ENCODE measurements around the gene HOXB6.

HOXB6 gene

GRCh38 chr17:48579471-48579759 lies 25.4 kb downstream of the HOXB6 start:
- DNase-seq (ENCODE audit: low spot score): no peak

DNA sequence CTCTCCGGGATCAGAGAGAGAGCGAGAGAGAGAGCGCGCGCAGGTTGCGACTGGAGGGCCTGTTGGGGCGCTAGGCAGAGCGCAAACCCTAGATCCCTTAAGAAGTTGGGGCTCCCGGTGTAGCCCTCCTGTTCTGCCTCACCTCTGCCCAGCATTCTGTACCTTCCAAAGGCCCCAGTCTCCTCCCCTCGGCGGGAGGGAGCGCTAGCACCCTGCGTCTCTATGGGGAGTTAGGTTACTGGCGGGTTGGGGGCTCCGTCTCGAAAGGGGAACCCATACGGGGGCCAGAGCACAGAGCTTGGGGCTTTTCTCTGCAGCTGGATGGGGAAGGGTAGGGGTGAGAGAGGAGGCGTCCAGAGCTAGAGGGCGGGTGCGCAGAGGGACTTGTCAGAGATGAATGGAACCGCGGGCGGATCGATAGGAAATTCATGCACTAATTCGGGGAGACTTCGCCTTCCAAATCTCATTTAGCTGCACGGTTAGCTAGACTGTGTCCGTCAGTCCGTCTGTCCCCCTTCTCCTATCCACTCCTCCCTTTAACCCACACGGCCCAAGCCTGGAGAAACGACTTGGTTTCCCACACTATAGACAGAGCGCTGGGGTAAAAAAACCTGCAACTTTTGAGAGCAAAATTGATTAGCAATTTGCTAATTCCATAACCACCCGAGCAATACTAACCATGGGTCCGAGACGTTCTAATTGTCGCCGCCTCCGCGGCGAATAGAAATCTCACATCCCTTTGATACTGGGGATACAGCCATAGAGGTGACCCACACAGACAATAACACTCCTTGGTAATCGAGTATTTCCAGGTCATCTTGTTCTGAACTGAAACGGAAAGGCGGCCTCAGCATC lies 25.9 kb downstream of the HOXB6 start:
- DNase-seq (ENCODE audit: low spot score): no peak

GRCh38 chr17:48577946-48578615 lies 26.7 kb downstream of the HOXB6 start, which contains the start of gene HOXB4:
HOXB4 (minus strand) TSS chr17:48578350; CDS start chr17:48578319, 31 bp downstream.
- DNase-seq (ENCODE audit: low spot score): no peak

GRCh38 chr17:48577330-48577945 lies 27.3 kb downstream of the HOXB6 start:
- no peak for DNase-seq (ENCODE audit: low spot score)

DNA sequence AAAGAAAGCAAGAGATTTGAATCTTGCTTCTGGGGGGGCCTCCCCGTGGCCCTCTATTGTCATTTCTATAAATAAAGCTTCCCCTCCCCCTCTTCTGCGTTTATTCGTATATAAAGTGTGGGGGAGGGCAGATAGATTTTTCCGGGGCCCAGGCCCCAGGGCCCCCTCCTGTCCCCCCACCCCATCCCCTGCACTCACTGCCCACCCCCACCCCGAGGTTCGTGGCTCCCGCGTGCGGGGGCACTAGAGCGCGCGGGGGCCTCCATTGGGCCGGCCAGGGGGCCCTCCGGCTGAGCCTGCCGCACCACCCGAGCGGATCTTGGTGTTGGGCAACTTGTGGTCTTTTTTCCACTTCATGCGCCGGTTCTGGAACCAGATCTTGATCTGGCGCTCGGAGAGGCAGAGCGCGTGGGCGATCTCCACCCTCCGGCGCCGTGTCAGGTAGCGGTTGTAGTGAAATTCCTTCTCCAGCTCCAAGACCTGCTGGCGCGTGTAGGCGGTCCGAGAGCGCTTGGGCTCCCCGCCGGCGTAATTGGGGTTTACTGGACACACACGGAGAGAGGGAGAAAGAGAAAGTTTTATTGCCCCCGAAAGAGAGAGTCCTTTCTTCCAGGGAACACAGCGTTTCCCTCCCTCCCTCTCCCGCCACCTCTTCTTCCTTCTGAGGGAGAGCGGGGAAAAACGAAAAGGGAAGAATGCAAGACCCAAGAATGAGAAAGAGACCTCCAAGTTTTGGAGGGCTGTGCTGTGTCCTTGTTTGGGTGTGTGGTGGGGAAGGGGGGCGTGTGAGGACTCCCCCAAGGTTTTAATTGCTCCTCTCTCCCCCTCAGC lies 28.1 kb downstream of the HOXB6 start:
- DNase-seq (ENCODE audit: low spot score): no peak

- DNase-seq (ENCODE audit: low spot score): no peak
Measured at GRCh38 chr17:48575673-48576478, 28.9 kb downstream of the HOXB6 start.

- no peak for DNase-seq (ENCODE audit: low spot score)
Measured at GRCh38 chr17:48575066-48575582, 29.7 kb downstream of the HOXB6 start.

DNA sequence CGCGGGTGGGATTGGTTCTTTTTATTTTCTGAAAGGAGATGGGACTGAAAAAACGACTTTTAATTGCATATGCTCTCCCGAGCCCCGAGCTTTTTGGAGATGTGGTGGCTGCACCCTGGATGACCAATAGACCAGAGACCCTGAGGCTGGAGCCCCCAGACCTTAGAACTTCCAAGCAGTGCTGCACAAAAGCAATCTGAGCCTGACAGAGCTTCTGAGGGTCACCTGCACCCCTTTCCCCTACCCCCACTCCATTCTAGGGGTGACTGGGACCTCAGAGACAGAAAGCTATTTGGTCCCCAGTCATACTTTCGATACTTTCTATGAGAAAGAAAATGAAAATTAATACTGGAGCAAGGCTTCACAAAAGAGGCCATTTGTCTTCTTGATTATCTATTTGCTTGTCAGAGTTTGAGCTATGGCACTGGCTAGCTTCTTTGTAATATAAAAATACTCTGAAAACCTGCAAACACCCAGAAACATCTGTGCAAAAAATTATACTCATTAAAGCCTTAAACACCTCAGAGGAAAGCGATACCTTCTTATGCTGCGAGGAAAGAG lies 30.2 kb downstream of the HOXB6 start:
- no peak for DNase-seq (ENCODE audit: low spot score)

DNA sequence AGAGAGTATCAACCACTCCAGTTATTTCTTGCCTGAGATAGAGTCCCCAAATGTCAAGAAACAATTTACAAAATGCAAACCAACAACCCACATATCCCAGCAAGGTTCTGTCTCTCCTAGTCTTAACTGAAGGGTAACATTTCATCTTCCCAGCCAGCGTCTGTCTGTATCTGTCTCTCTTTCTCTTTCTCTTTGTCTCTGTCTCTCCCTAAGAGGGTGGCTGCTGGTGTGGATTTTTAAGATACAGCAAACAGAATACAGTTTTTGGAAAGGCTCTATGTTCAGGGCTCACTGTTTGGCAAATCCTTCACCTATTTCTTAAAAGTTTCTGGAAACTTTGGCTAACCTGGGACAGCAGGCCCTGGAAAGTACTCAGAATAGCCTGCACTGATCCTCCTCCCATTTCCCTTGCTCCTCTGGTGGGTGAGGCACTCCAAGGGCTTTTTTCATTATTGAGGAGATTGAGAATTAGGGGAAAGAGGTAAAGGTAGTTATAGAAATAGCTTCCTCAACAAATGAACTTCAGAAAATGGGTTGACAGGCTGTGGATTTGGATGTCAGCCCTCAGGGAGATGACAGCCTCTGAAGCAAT lies 32.9 kb downstream of the HOXB6 start:
- DNase-seq (ENCODE audit: low spot score): no peak

DNA sequence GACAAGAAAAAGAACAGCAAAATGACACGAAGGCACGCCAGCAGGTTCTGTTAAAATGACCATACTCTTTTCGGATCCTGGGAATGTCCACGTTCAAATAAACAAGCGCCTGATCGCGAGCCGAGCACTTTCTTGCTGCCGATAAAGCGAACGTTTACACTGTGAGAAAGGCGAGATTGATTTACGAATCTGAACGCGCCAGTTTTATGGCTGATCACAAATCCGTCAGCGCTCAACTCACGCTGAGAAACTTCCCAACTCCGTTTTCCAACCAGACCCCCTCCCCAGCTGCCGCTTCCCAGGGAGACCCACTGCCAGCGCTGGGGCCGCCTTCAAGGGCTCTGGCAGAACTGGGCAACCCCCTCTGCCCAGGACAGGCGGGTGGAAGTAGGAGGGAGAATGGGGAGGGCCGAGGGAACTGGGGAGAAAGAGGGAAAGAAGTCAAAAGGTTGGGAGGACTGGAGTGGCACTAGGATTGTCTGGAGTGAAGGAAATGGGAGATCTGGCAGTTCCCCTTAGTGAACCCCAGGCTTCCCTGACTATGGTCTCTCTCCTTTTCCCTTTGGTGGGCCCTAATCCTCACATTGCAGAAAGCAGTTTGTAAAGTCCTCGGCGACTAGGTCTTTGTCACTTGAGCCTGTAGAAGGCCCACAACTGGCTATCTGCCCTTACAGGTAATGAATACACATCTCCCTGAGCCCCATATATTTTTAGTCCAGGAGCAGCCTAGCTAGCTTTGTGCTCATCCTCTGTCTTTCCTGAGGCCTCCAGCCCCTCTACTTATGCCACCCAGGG lies 33.6 kb downstream of the HOXB6 start:
- no peak for DNase-seq (ENCODE audit: low spot score)

GRCh38 chr17:48570325-48571023 lies 34.3 kb downstream of the HOXB6 start:
- no peak for DNase-seq (ENCODE audit: low spot score)

GRCh38 chr17:48569674-48570324 lies 35.0 kb downstream of the HOXB6 start:
- no peak for DNase-seq (ENCODE audit: low spot score)

- DNase-seq (ENCODE audit: low spot score): no peak
Measured at GRCh38 chr17:48569240-48569582, 35.6 kb downstream of the HOXB6 start.

GRCh38 chr17:48568499-48569239 lies 36.1 kb downstream of the HOXB6 start:
- DNase-seq (ENCODE audit: low spot score): no peak

DNA sequence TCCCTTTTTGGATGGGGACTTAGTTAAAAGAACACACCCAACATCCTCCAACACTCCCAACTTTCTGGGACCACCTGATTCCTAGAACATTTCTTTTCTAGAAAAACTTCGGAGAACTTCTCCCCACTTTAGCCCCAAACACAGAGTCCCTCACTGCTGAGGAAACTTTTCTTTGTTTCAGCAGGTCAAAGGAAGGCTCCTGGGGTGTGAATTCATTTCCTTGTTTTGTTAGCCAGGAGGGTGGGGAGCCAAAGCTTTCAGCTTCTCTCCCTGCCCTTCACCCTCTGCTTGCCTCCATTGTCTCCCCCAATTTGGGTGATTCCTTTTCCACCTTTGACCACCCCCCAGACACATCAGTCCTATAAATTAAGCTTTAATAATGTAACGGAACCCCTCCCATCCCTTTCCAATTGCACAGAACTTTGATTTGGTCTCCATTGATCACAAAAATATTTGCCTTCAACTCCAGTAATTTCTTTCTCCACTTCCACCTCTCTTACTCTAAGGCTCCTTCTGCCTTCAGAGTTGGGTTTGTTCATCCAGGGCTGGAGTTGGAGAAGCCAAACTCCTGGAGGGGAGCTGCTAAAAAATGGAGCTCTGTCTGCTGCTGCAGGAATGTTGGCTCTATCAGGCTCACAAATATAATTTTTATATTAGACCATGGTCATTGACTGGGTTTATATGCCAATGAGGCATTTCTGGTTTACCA lies 37.0 kb downstream of the HOXB6 start:
- DNase-seq (ENCODE audit: low spot score): no peak

DNA sequence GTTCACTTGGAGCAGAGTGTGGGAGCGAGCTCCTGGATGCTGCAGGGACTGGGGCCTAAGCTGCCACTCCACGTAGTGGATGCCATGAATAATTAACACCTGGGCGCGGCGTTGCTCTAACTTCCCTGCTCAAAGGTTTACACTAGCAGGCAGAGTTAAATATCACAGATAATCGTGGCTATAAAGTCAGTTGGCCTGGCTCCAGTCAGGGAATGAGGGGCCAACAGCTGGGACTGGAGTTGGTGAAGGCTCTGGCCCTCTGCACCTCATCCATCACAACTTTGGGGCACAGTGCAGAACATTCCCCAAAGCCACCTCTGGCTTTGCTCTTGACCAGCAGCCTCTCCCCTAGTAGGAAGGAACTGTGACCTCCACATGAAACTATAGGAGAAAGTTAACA lies 37.6 kb downstream of the HOXB6 start:
- no peak for DNase-seq (ENCODE audit: low spot score)

DNA sequence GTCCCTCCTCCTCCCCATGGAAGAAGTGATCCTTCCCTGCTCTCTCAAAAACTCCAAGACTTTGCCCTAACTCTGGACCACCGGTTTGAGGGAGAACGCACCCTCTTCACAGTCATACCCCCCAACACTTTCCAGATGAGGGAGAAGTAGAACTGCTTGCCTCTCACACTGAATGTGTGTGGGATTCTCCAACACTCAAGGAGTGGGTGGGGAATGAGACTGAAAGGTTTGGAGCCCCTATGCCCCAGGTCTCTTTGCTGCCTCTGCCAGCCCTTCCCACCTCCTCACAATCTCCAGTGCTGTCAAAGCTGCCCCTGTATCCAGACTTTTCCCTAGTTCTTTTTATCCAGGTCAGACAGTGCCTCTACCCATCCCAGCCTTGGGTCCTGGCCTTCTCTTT lies 38.1 kb downstream of the HOXB6 start:
- no peak for DNase-seq (ENCODE audit: low spot score)

Measured in AG08396 (cell line).